ENCODE data around the gene SLC2A4. TPM values are rescaled to one million over a fixed set of nuclear protein-coding genes. Genes with fewer than 3 reads are reported as not detected.

Gene SLC2A4
- polyA plus RNA-seq, 1 donor = 39.2 TPM

- DNase-seq (ENCODE audit: low read depth) = peak; percentile 100
Observed at GRCh38 chr17:7306911-7307685, 25.6 kb downstream of the SLC2A4 start, which contains the start of gene EIF5A. TSS of gene EIF5A (plus strand) at chr17:7307628. CDS start at chr17:7309636, 2,008 bp downstream.

- DNase-seq (ENCODE audit: low read depth) = no peak
Observed at GRCh38 chr17:7307686-7308624, 26.4 kb downstream of the SLC2A4 start.

- no peak for DNase-seq (ENCODE audit: low read depth)
Observed at GRCh38 chr17:7308625-7309433, 27.3 kb downstream of the SLC2A4 start.

- DNase-seq (ENCODE audit: low read depth) = no peak
Observed at GRCh38 chr17:7309628-7310027, 28.1 kb downstream of the SLC2A4 start.

- no peak for DNase-seq (ENCODE audit: low read depth)
Observed at GRCh38 chr17:7311110-7311705, 29.7 kb downstream of the SLC2A4 start.

- no peak for DNase-seq (ENCODE audit: low read depth)
Observed at GRCh38 chr17:7312432-7313087, 31.0 kb downstream of the SLC2A4 start.

- no peak for DNase-seq (ENCODE audit: low read depth)
Observed at GRCh38 chr17:7313088-7313889, 31.8 kb downstream of the SLC2A4 start.

- no peak for DNase-seq (ENCODE audit: low read depth)
Observed at GRCh38 chr17:7313890-7314718, 32.6 kb downstream of the SLC2A4 start.

GRCh38 chr17:7314719-7315569 is 33.4 kb downstream of the SLC2A4 start, which contains the start of gene GPS2:
TSS of gene GPS2 (minus strand) at chr17:7315360. CDS start at chr17:7315052, 308 bp downstream.
- no peak for DNase-seq (ENCODE audit: low read depth)

- no peak for DNase-seq (ENCODE audit: low read depth)
Observed at GRCh38 chr17:7315570-7316235, 34.2 kb downstream of the SLC2A4 start.

GRCh38 chr17:7317161-7317803 is 35.8 kb downstream of the SLC2A4 start:
- no peak for DNase-seq (ENCODE audit: low read depth)

GRCh38 chr17:7318121-7318860 is 36.8 kb downstream of the SLC2A4 start:
- no peak for DNase-seq (ENCODE audit: low read depth)

- no peak for DNase-seq (ENCODE audit: low read depth)
Observed at GRCh38 chr17:7321466-7321865, 39.9 kb downstream of the SLC2A4 start.

GRCh38 chr17:7322520-7323194 is 41.1 kb downstream of the SLC2A4 start:
- DNase-seq (ENCODE audit: low read depth) = no peak

- DNase-seq (ENCODE audit: low read depth) = no peak
Observed at GRCh38 chr17:7323731-7324437, 42.4 kb downstream of the SLC2A4 start.

All from forelimb muscle (tissue), 1 donor.